OCI-LY7 (cell line): Measurements from ENCODE around the gene FLT3. TPM values are rescaled to one million over a fixed set of nuclear protein-coding genes. Genes with fewer than 3 reads are reported as not detected.
"Not testable (repeated sequence)": the region's sequence is repeated elsewhere in the genome, so short reads cannot be mapped to it uniquely, and the experiment has no call there.

ENCODE experiments used
- BruUV-seq: library from RNA; stranded (reverse); fragments of 400-500 nt; replicated peaks from 2 replicates; lab custom pipeline; 2021; lab: Mats Ljungman, UMichigan
- CTCF ChIA-PET: fragments of 300-600 bp; sonication (Branson Sonifier 250); formaldehyde crosslinking; loops from one replicate; lab custom pipeline; 2022; ENCODE audit warnings: antibody characterized with exemption; ENCODE audit not compliant: unreplicated experiment; lab: Charles Lee
- POLR2A ChIA-PET: fragments of 300-600 bp; sonication (Branson Sonifier 250); formaldehyde crosslinking; loops from one replicate; lab custom pipeline; 2022; ENCODE audit warnings: antibody characterized with exemption; lab: Charles Lee
- DNase-seq: peaks from one replicate; pipeline ENCODE4 v3.0.0-alpha.2; 2015; ENCODE audit warnings: low spot score
- H2AFZ ChIP-seq: fragments of 200-600 bp; sonication (generic), shearing (Covaris generic); 2 replicates; pipeline ENCODE4 v1.6.1; 2014; ENCODE audit warnings: mild to moderate bottlenecking, antibody characterized with exemption, low read length, moderate library complexity
- H3K27ac ChIP-seq: fragments of 200-600 bp; sonication (generic); 2 replicates; pipeline ENCODE4 v1.5.1; 2014; ENCODE audit warnings: mixed run types, low read depth, mild to moderate bottlenecking, moderate library complexity, low read length, inconsistent platforms; ENCODE audit not compliant: poor library complexity, severe bottlenecking
- H3K36me3 ChIP-seq: fragments of 200-600 bp; sonication (generic); 2 replicates; pipeline ENCODE4 v1.6.1; 2014; ENCODE audit warnings: mild to moderate bottlenecking, antibody characterized with exemption, low read length, moderate library complexity, mixed read lengths; ENCODE audit not compliant: insufficient read depth
- H3K4me1 ChIP-seq: fragments of 200-600 bp; sonication (generic); 2 replicates; pipeline ENCODE4 v1.5.1; 2014; ENCODE audit warnings: mild to moderate bottlenecking, low read length; ENCODE audit not compliant: insufficient read depth, poor library complexity, severe bottlenecking
- H3K4me2 ChIP-seq: fragments of 200-600 bp; sonication (generic); 2 replicates; pipeline ENCODE4 v1.6.1; 2014; ENCODE audit warnings: mild to moderate bottlenecking, low read length
- H3K4me3 ChIP-seq: fragments of 200-600 bp; sonication (generic); 2 replicates; pipeline ENCODE4 v1.5.1; 2014; ENCODE audit warnings: mild to moderate bottlenecking, low read depth, low read length; ENCODE audit not compliant: poor library complexity, severe bottlenecking
- H3K79me2 ChIP-seq: fragments of 200-600 bp; sonication (generic); 2 replicates; pipeline ENCODE4 v1.6.1; 2016; ENCODE audit warnings: low read depth, mild to moderate bottlenecking, low read length, moderate library complexity, mixed read lengths; ENCODE audit not compliant: insufficient read depth
- H3K9me2 ChIP-seq: fragments of 200-600 bp; sonication (generic); 2 replicates; pipeline ENCODE4 v1.6.1; 2016; ENCODE audit warnings: mild to moderate bottlenecking, low read length, mixed read lengths; ENCODE audit not compliant: insufficient read depth
- H3K9me3 ChIP-seq: fragments of 200-600 bp; sonication (generic); 2 replicates; pipeline ENCODE4 v1.6.1; 2014; ENCODE audit warnings: mild to moderate bottlenecking, mixed run types, low read length, mixed read lengths
- H4K20me1 ChIP-seq: fragments of 200-600 bp; sonication (generic); 2 replicates; pipeline ENCODE4 v1.6.1; 2014; ENCODE audit warnings: mild to moderate bottlenecking, antibody characterized with exemption, low read length, moderate library complexity, mixed read lengths; ENCODE audit not compliant: insufficient read depth
- CTCF ChIP-seq: fragments of 200-600 bp; sonication (generic); conservative IDR thresholded peaks from 2 replicates; pipeline ENCODE4 v1.5.1; 2014; ENCODE audit warnings: mild to moderate bottlenecking, antibody characterized with exemption, low read length, moderate library complexity, mixed read lengths
- EZH2phosphoT487 ChIP-seq: fragments of 200-600 bp; sonication (generic); IDR thresholded peaks from 2 replicates; pipeline ENCODE4 v1.6.1; 2018; ENCODE audit warnings: low read depth, borderline replicate concordance, mild to moderate bottlenecking, mixed run types, antibody characterized with exemption, low read length, moderate library complexity, mixed read lengths
- intact Hi-C: fragments of 100-400 bp; cut with micrococcal nuclease; formaldehyde crosslinking; loops from one replicate; pipeline ENCODE4 v1.10.0; 2022; ENCODE audit not compliant: unreplicated experiment
- total RNA-seq, 2 experiments: library from RNA; depleted of rRNA in 1 of 2; stranded (reverse); fragments of >200 nt in 1 of 2; shearing (Covaris generic) in 1 of 2; gene quantifications; 2 replicates each; pipeline ENCODE4 v1.2.3, GENCODE V29; 2014 to 2022

Gene FLT3
- total RNA-seq, 2 experiments from 2014 or later: not detected

GRCh38 chr13:28035146-28035782 lies 65.1 kb downstream of the FLT3 start:
- ChIA-PET CTCF (no interaction called here), POLR2A (interaction anchor here (1.0 to 1.8 kb wide), 2 partner anchors 7 to 10 kb away, joined by 4 to 5 read pairs; no protein-coding TSS in a partner anchor)
- BruUV-seq: no TSS peak
- Histone ChIP-seq H3K36me3 (no peaks in the 10 kb centered on the region), H4K20me1 (no peaks in the 10 kb centered on the region), H3K79me2 (no peaks in the 10 kb centered on the region), H3K4me2 (no peak overlapping the region), H3K4me1 (peaks cover 5% of the 10 kb centered on the region), H3K27ac (no peak overlapping the region), H2AFZ (peak overlapping the region; percentile 18; the same call in 1 of the 2 replicates), H3K9me2 (no peaks in the 10 kb centered on the region), H3K9me3 (no peaks in the 10 kb centered on the region), H3K4me3 (no peak overlapping the region)
- TF ChIP-seq CTCF: no peak
- no peak for TF ChIP-seq EZH2phosphoT487
- no peak for DNase-seq
- intact Hi-C loops: no loop called here

- no TSS peak for BruUV-seq
- H3K36me3 ChIP-seq: no peaks in the 10 kb centered on the region
- POLR2A ChIA-PET: interaction anchor here (0.8 kb wide), 1 partner anchor 23 kb away, joined by 3 read pairs; no protein-coding TSS in a partner anchor
- H4K20me1 ChIP-seq: no peaks in the 10 kb centered on the region
- CTCF ChIA-PET: no interaction called here
- intact Hi-C loops: no loop called here
- H3K4me1 ChIP-seq: peaks cover 5% of the 10 kb centered on the region
- no peaks in the 10 kb centered on the region for H3K9me3 ChIP-seq
- no peak for TF ChIP-seq CTCF
- no peak for TF ChIP-seq EZH2phosphoT487
- H3K9me2 ChIP-seq: no peaks in the 10 kb centered on the region
- no peak for DNase-seq
- no peak overlapping the region for H3K4me3 ChIP-seq
- H3K27ac ChIP-seq: no peak overlapping the region
- H2AFZ ChIP-seq: no peak overlapping the region
- H3K4me2 ChIP-seq: no peak overlapping the region
- no peaks in the 10 kb centered on the region for H3K79me2 ChIP-seq
Measured at GRCh38 chr13:28033894-28034655, 66.3 kb downstream of the FLT3 start.

DNA sequence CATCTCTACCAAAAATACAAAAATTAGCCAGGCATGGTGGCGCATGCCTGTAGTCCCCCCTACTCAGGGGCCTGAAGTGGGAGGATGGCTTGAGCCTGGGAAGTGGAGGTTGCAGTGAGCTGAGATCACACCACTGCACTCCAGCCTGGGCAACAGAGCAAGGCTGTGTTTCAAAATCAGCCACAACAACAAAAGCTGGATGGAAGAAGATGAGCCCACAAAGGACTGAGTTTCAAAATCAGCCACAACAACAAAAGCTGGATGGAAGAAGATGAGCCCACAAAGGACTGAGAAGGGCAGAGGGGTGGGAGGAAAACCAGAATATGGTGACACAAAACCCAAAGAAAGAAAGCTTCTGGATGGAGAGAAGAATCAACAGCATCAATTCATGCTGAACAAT lies 67.9 kb downstream of the FLT3 start:
- H3K36me3 ChIP-seq, H3K9me3 ChIP-seq, H3K4me1 ChIP-seq, BruUV-seq, H3K9me2 ChIP-seq, intact Hi-C loops, H3K79me2 ChIP-seq, H3K4me2 ChIP-seq, H4K20me1 ChIP-seq, DNase-seq, CTCF ChIA-PET, H2AFZ ChIP-seq, H3K27ac ChIP-seq, H3K4me3 ChIP-seq: not testable (repeated sequence)
- POLR2A ChIA-PET: interaction anchor here (0.5 to 1.0 kb wide), 4 partner anchors 11 to 1035 kb away, joined by 3 to 8 read pairs (median 4); no protein-coding TSS in a partner anchor
